ENCODE results near the gene XPNPEP3. TPM values are rescaled to one million over a fixed set of nuclear protein-coding genes. Genes with fewer than 3 reads are reported as not detected.

The XPNPEP3 gene
- polyA plus RNA-seq, 12 donors: 6.7 to 19.6 (median 14.6) TPM; not detected in 1

GRCh38 chr22:40979871-40980270 lies 122.9 kb downstream of the XPNPEP3 start:
- no peak for DNase-seq

Other genes starting within 250 kb of the XPNPEP3 start
- 10 to 100 TPM in 11 of 12 donors, not detected in 1; 19.0 to 35.7 (median 23.5) TPM for gene MRTFA, start 220.4 kb upstream of the XPNPEP3 start, polyA plus RNA-seq (ENCODE audit: insufficient read length in 12 of 12)
- gene MCHR1, start 177.7 kb upstream of the XPNPEP3 start, polyA plus RNA-seq (ENCODE audit: insufficient read length in 12 of 12): under 1 TPM in 10 of 12 donors, not detected in 2; 0.18 to 0.74 (median 0.36) TPM
- gene SLC25A17, start 37.8 kb upstream of the XPNPEP3 start, polyA plus RNA-seq (ENCODE audit: insufficient read length in 12 of 12): 10 to 100 TPM in 11 of 12 donors, not detected in 1; 16.4 to 32.7 (median 21.9) TPM
- gene ST13, start 509 bp upstream of the XPNPEP3 start, polyA plus RNA-seq (ENCODE audit: insufficient read length in 12 of 12): 100 to 1,000 TPM; 241 to 520 (median 443) TPM
- under 1 TPM in 10 of 12 donors, not detected in 2; 0.10 to 0.98 (median 0.48) TPM for gene DNAJB7, start 5.0 kb downstream of the XPNPEP3 start, polyA plus RNA-seq (ENCODE audit: insufficient read length in 12 of 12)
- gene RBX1, start 94.2 kb downstream of the XPNPEP3 start, polyA plus RNA-seq (ENCODE audit: insufficient read length in 12 of 12): 100 to 1,000 TPM in 1 of 12 donors, 10 to 100 TPM in 10, not detected in 1; 42.2 to 103 (median 67.6) TPM
- gene EP300, start 235.4 kb downstream of the XPNPEP3 start, polyA plus RNA-seq (ENCODE audit: insufficient read length in 12 of 12): 10 to 100 TPM in 11 of 12 donors, not detected in 1; 28.3 to 74.5 (median 36.8) TPM